ENCODE data around the gene PI4KB. TPM values are rescaled to one million over a fixed set of nuclear protein-coding genes. Genes with fewer than 3 reads are reported as not detected.
A peak's percentile ranks its signal among the peaks of the same experiment; 100 is the strongest.

Gene PI4KB
- total and polyA plus RNA-seq, 2 of the 13 experiments (the other 11 are each of a cell fraction or from before 2014, with no cell fraction given), result 19.5 to 29.3 TPM

- TF ChIP-seq RERE (CRISPR knock-in tag; IDR thresholded peaks at IDR 0.05; ENCODE audit: low read depth), result no peak
- no peak for TF ChIP-seq DRAP1 (CRISPR knock-in tag; IDR thresholded peaks at IDR 0.05)
- TF ChIP-seq SIX1 (CRISPR knock-in tag; IDR thresholded peaks at IDR 0.05; ENCODE audit: borderline replicate concordance), result no peak
- no peak for TF ChIP-seq ZNF740 (CRISPR knock-in tag; IDR thresholded peaks at IDR 0.05)
- TF ChIP-seq, protein P1, sequence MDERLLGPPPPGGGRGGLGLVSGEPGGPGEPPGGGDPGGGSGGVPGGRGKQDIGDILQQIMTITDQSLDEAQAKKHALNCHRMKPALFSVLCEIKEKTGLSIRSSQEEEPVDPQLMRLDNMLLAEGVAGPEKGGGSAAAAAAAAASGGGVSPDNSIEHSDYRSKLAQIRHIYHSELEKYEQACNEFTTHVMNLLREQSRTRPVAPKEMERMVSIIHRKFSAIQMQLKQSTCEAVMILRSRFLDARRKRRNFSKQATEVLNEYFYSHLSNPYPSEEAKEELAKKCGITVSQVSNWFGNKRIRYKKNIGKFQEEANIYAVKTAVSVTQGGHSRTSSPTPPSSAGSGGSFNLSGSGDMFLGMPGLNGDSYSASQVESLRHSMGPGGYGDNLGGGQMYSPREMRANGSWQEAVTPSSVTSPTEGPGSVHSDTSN (CRISPR knock-in tag; IDR thresholded peaks at IDR 0.05), result no peak
- TF ChIP-seq MLX (CRISPR knock-in tag; IDR thresholded peaks at IDR 0.05), result no peak
- TF ChIP-seq, protein P2, sequence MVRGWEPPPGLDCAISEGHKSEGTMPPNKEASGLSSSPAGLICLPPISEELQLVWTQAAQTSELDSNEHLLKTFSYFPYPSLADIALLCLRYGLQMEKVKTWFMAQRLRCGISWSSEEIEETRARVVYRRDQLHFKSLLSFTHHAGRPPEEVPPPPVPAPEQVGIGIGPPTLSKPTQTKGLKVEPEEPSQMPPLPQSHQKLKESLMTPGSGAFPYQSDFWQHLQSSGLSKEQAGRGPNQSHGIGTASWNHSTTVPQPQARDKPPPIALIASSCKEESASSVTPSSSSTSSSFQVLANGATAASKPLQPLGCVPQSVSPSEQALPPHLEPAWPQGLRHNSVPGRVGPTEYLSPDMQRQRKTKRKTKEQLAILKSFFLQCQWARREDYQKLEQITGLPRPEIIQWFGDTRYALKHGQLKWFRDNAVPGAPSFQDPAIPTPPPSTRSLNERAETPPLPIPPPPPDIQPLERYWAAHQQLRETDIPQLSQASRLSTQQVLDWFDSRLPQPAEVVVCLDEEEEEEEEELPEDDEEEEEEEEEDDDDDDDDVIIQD (CRISPR knock-in tag; IDR thresholded peaks at IDR 0.05; ENCODE audit: low read depth), result 0 out of 2 replicates have a peak, but pooled peaks have one; percentile 40
- TF ChIP-seq ZNF121 (CRISPR knock-in tag; IDR thresholded peaks at IDR 0.05), result no peak
- no peak for TF ChIP-seq MTA1 (CRISPR knock-in tag; IDR thresholded peaks at IDR 0.05; ENCODE audit: borderline replicate concordance)
- TF ChIP-seq, protein P3, sequence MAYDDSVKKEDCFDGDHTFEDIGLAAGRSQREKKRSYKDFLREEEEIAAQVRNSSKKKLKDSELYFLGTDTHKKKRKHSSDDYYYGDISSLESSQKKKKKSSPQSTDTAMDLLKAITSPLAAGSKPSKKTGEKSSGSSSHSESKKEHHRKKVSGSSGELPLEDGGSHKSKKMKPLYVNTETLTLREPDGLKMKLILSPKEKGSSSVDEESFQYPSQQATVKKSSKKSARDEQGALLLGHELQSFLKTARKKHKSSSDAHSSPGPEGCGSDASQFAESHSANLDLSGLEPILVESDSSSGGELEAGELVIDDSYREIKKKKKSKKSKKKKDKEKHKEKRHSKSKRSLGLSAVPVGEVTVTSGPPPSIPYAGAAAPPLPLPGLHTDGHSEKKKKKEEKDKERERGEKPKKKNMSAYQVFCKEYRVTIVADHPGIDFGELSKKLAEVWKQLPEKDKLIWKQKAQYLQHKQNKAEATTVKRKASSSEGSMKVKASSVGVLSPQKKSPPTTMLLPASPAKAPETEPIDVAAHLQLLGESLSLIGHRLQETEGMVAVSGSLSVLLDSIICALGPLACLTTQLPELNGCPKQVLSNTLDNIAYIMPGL (CRISPR knock-in tag; IDR thresholded peaks at IDR 0.05; ENCODE audit: borderline replicate concordance in 1 of 2, low read depth in 1 of 2), result peak in 1 of 2 experiments; percentile 71; a peak in 1 of 4 replicates
- peak; percentile 21; the same call in 1 of the 2 replicates for TF ChIP-seq FOSL2 (CRISPR knock-in tag; IDR thresholded peaks at IDR 0.05)
- TF ChIP-seq, protein P4, sequence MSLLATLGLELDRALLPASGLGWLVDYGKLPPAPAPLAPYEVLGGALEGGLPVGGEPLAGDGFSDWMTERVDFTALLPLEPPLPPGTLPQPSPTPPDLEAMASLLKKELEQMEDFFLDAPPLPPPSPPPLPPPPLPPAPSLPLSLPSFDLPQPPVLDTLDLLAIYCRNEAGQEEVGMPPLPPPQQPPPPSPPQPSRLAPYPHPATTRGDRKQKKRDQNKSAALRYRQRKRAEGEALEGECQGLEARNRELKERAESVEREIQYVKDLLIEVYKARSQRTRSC (CRISPR knock-in tag; IDR thresholded peaks at IDR 0.05; ENCODE audit: low read depth), result no peak
Observed at GRCh38 chr1:151340870-151341754, 13.9 kb upstream of the PI4KB start (continued).

Data from HepG2 (cell line).